ENCODE results near the gene PGF.

Gene PGF

DNA sequence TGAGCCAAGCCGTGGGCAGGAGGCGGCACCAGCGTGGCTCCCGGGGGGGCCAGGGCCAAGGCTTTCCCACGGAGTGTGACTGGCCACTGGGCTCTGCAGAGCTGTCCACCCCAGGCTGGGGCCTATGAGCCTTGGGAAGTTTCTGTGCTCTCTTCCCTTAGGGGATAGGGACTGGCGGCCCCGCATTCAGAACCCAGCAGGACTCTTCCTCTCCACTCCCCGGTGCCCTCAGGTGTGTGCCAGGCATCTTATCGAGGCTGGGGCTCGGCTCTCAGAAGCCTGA, 29.6 kb upstream of the PGF start:
- Histone ChIP-seq H3K27me3 (ENCODE audit: control insufficient read depth, insufficient read depth, low read length) (no peaks in the 10 kb centered on the region), H3K36me3 (ENCODE audit: control insufficient read depth, insufficient read depth, low read length) (no peaks in the 10 kb centered on the region), H3K9me3 (ENCODE audit: control insufficient read depth, insufficient read depth, low read depth, low read length) (no peaks in the 10 kb centered on the region), H3K9ac (ENCODE audit: low read length) (no peak overlapping the region), H3K4me1 (ENCODE audit: control insufficient read depth, insufficient read depth, low read length) (peaks cover 29% of the 10 kb centered on the region), H3K27ac (ENCODE audit: low read depth, low read length) (no peak overlapping the region), H3K4me3 (ENCODE audit: low read depth, low read length) (no peak overlapping the region)

DNA sequence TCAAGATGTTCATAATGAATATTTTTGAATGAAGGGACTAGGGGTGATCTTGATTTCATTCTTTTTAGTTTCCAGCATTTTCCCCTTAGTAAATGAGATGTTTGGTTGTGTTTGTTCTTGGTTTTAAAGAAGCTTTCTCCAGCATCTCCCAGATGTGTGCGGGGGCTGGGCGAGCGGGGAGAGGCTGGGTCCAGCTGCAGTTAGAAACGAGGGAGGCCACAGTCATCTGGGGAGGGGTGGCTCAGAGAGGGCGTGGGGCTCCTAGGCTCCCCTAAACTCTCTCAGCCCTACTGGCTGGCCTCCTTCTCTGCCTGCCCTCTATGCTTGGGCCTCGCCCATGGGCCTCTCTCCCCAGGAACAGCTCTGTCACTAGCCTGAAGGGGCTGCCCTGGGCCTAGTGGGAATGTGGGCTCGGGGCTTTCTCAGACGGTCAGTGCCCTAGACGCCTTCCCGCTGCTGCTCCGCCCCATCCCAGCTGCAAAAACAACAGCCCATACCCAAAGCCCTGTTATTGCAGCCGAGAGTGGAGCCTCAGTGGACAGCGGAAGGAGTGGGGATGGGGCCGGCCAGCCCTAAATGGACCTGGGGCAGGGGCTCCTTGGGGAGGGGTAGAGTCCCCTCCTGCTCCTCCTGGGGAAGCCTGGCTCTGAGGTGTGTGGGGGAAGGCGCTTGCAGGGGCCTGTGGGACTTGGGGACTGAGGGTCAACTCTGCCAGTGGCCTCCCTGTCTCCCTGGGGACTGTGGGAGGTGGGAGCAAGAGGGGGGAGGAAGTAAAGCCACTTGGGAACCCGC, 29.0 kb upstream of the PGF start:
- Histone ChIP-seq H3K27me3 (ENCODE audit: control insufficient read depth, insufficient read depth, low read length) (no peaks in the 10 kb centered on the region), H3K9me3 (ENCODE audit: control insufficient read depth, insufficient read depth, low read depth, low read length) (no peaks in the 10 kb centered on the region), H3K9ac (ENCODE audit: low read length) (no peak overlapping the region), H3K4me3 (ENCODE audit: low read depth, low read length) (no peak overlapping the region), H3K4me1 (ENCODE audit: control insufficient read depth, insufficient read depth, low read length) (peaks cover 35% of the 10 kb centered on the region), H3K27ac (ENCODE audit: low read depth, low read length) (no peak overlapping the region), H3K36me3 (ENCODE audit: control insufficient read depth, insufficient read depth, low read length) (no peaks in the 10 kb centered on the region)

DNA sequence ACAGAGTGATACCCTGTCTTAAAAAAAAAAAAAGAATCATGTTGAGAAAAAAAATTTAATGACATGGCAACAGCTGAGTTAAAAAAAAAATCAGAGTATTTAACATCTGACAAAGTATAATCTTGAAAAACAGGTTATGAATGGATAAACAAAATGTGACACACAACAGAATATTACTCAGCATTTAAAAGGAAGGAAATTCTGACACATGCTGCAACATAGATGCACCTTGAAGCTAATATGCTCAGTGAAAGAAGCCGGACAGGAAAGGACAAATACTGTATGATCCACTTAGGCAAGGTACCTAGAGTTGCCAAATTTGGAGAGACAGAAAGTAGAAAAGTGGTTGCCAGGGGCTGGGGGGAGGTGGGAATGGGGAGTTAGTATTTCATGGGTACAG, 27.9 kb upstream of the PGF start:
- Histone ChIP-seq H3K27ac (ENCODE audit: low read depth, low read length) (no peak overlapping the region), H3K9ac (ENCODE audit: low read length) (no peak overlapping the region)

DNA sequence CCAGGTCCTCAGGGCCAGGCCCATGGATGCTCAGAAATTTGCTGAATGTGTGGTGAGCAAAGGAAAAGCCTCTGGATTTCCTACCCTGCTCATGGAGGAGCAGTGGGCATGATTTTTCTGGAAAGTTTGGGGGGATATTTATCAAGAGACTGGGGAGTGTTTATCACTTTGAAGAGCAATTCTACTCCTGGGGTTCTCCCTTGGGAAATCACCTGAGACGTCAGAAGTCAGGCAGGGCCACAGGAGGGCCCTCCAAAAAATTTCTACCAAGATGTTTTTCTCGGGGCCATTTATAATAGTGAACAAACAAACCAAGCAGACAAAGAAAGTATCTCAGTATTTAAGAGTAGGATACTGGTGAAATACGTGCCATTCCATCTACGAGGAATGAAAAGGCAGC, 27.3 kb upstream of the PGF start:
- H3K4me3 ChIP-seq (ENCODE audit: low read depth, low read length): no peak overlapping the region
- no peak overlapping the region for H3K27ac ChIP-seq (ENCODE audit: low read depth, low read length)
- H3K9ac ChIP-seq (ENCODE audit: low read length): no peak overlapping the region
- no peaks in the 10 kb centered on the region for H3K9me3 ChIP-seq (ENCODE audit: control insufficient read depth, insufficient read depth, low read depth, low read length)
- peaks cover 52% of the 10 kb centered on the region for H3K4me1 ChIP-seq (ENCODE audit: control insufficient read depth, insufficient read depth, low read length)
- H3K36me3 ChIP-seq (ENCODE audit: control insufficient read depth, insufficient read depth, low read length): no peaks in the 10 kb centered on the region
- no peaks in the 10 kb centered on the region for H3K27me3 ChIP-seq (ENCODE audit: control insufficient read depth, insufficient read depth, low read length)

More for the DNA sequence above, 27.9 kb upstream of the PGF start:
- Histone ChIP-seq H3K27me3 (ENCODE audit: control insufficient read depth, insufficient read depth, low read length) (no peaks in the 10 kb centered on the region), H3K4me3 (ENCODE audit: low read depth, low read length) (no peak overlapping the region), H3K9me3 (ENCODE audit: control insufficient read depth, insufficient read depth, low read depth, low read length) (no peaks in the 10 kb centered on the region), H3K4me1 (ENCODE audit: control insufficient read depth, insufficient read depth, low read length) (peaks cover 45% of the 10 kb centered on the region), H3K36me3 (ENCODE audit: control insufficient read depth, insufficient read depth, low read length) (no peaks in the 10 kb centered on the region)

DNA sequence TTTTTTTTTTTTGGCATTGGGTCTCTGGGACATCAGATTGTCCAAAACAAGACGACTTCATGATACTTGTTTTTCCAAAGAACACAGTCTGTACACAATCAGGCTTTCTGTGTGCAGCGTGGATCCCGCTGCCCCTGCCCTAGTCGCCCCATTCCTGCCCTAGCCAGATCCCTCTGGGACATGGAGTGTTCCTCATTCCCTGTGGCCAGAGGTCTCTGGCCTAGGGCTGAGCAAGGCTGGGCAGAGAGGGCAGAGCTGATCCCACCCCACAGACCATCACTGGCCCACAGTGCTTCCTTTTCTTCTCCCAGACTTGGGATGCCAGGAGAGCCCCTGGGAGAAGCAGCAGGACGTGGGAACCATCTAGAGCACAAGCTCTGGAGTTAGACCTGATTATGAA, 26.4 kb upstream of the PGF start:
- no peaks in the 10 kb centered on the region for H3K36me3 ChIP-seq (ENCODE audit: control insufficient read depth, insufficient read depth, low read length)
- no peak overlapping the region for H3K27ac ChIP-seq (ENCODE audit: low read depth, low read length)
- no peak overlapping the region for H3K9ac ChIP-seq (ENCODE audit: low read length)
- no peaks in the 10 kb centered on the region for H3K27me3 ChIP-seq (ENCODE audit: control insufficient read depth, insufficient read depth, low read length)
- peaks cover 56% of the 10 kb centered on the region for H3K4me1 ChIP-seq (ENCODE audit: control insufficient read depth, insufficient read depth, low read length)
- H3K9me3 ChIP-seq (ENCODE audit: control insufficient read depth, insufficient read depth, low read depth, low read length): no peaks in the 10 kb centered on the region
- no peak overlapping the region for H3K4me3 ChIP-seq (ENCODE audit: low read depth, low read length)

DNA sequence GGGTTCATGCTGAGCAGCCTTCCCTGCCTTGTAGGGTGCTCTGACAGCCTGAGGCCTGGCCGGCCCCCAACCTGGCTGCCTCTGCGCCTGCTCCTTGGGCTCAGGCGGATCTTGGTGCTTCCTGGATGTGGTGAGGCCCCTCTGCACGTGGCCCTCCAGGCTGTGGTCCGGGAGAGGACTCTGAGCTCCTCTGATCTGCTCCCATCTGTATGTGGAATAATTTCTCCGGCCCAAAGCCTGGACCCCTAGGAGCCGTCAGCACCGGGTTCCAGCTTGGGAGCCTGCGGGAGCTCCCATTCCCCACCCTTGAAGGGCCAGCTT, 26.0 kb upstream of the PGF start:
- Histone ChIP-seq H3K9ac (ENCODE audit: low read length) (peak overlapping the region; percentile 52), H3K36me3 (ENCODE audit: control insufficient read depth, insufficient read depth, low read length) (no peaks in the 10 kb centered on the region), H3K4me1 (ENCODE audit: control insufficient read depth, insufficient read depth, low read length) (peaks cover 56% of the 10 kb centered on the region), H3K27me3 (ENCODE audit: control insufficient read depth, insufficient read depth, low read length) (no peaks in the 10 kb centered on the region), H3K4me3 (ENCODE audit: low read depth, low read length) (no peak overlapping the region), H3K27ac (ENCODE audit: low read depth, low read length) (no peak overlapping the region), H3K9me3 (ENCODE audit: control insufficient read depth, insufficient read depth, low read depth, low read length) (no peaks in the 10 kb centered on the region)

DNA sequence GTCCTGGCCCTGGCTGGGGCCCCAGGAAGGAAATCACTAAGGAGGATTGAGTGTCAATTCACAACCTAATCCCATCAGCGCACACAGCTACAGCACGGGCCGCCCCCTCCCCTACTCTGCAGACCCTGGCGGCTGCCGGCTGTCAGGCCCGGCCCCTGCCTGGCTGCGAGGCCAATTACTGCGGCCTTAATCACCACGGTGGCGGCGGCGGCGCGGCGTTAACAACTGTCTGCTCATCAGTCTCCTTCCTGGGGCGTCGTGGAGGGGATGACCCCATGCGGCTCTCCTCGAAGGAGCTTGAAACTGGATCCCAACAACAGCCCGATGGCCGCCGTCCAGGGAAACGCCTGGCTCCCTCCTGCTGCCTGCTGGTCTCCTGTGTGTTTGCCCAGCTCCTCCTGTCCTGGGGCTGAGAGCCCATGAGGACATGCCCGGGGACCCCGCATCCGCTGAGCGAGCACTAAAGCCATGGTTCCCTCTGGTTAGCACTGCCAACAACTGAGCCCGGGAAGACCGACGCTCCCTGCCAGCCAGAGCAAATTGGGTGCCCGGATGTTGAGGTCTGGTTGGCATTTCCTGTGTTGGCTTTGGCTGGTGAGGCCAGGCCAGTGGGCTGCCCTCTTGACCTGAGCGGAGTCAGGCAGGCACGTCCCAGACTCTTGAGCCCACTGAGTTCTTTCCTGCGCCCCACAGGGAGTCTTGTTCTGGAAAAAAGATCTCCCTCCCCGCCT, 25.5 kb upstream of the PGF start:
- H3K4me1 ChIP-seq (ENCODE audit: control insufficient read depth, insufficient read depth, low read length): peaks cover 56% of the 10 kb centered on the region
- H3K27ac ChIP-seq (ENCODE audit: low read depth, low read length): no peak overlapping the region; the same call in 1 of the 2 replicates
- H3K4me3 ChIP-seq (ENCODE audit: low read depth, low read length): no peak overlapping the region
- H3K9me3 ChIP-seq (ENCODE audit: control insufficient read depth, insufficient read depth, low read depth, low read length): no peaks in the 10 kb centered on the region
- peak overlapping the region; percentile 52 for H3K9ac ChIP-seq (ENCODE audit: low read length)
- no peaks in the 10 kb centered on the region for H3K36me3 ChIP-seq (ENCODE audit: control insufficient read depth, insufficient read depth, low read length)
- H3K27me3 ChIP-seq (ENCODE audit: control insufficient read depth, insufficient read depth, low read length): no peaks in the 10 kb centered on the region

DNA sequence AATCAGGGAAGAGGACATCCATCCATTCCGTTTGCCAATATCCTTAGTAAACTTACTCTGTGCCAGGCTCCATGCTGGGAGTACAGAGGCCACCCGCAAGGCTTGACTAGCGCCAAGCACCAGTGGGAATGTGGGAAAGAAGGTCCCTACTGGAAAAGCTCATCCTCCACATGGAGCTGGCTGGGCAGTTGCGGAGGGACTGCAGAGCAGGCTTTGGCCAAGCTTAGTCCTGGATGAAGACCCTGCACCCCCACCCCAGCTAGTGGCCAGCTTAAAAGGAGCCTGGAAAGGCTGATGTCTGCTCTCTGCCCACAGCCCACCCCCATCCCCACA, 25.0 kb upstream of the PGF start:
- Histone ChIP-seq H3K27ac (ENCODE audit: low read depth, low read length) (no peak overlapping the region), H3K4me1 (ENCODE audit: control insufficient read depth, insufficient read depth, low read length) (peaks cover 55% of the 10 kb centered on the region), H3K4me3 (ENCODE audit: low read depth, low read length) (no peak overlapping the region), H3K36me3 (ENCODE audit: control insufficient read depth, insufficient read depth, low read length) (no peaks in the 10 kb centered on the region), H3K9ac (ENCODE audit: low read length) (peak overlapping the region; percentile 7), H3K27me3 (ENCODE audit: control insufficient read depth, insufficient read depth, low read length) (no peaks in the 10 kb centered on the region), H3K9me3 (ENCODE audit: control insufficient read depth, insufficient read depth, low read depth, low read length) (no peaks in the 10 kb centered on the region)

DNA sequence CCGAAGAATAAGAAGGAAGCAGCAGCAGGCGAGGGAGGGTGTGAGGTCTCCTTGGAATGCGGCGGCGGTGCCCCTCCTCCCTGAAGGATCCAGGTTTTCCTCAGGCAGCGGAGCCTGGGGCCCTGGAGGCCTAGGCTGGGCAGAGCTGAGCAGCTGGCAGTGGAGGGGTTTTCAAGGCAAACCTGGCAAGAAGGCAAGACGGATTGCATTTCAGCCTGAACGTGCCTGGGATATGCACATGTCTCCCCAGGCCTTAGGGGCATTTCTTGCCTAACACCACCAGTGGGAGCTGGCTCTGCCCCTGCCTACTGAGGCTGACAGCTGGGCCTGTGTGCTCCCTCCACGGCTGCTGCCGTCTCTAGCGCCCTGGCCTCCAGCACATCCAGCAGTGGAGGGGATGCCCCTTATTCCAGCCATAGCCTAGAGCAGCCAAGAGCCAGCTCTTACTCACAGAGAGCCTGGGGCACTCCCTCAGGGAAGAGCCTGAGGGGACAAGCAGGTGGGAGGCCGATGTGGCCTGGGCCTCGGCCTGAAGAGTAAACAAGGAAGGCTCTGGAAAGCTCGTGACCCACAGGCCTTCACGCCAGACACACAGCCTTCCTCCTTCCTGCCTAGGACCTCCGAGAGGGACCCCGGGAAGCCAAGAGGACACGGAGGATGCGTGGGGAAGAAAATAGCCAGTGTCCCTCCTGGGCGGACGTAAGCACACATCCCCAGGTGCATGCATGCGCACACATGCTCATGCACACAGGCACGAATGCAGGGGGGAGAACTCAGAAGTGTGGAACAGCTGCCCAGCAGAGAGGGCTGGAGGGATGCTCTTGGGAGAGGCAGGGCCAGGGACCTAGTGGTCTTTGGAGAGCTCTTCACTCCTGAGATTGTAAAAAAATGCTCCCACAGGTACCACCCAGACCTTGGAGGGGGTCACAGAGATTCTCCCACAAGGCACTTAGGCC, 24.3 kb upstream of the PGF start:
- Histone ChIP-seq H3K9ac (ENCODE audit: low read length) (peak overlapping the region; percentile 54), H3K4me3 (ENCODE audit: low read depth, low read length) (no peak overlapping the region; the same call in 1 of the 2 replicates), H3K9me3 (ENCODE audit: control insufficient read depth, insufficient read depth, low read depth, low read length) (no peaks in the 10 kb centered on the region), H3K27ac (ENCODE audit: low read depth, low read length) (no peak overlapping the region; the same call in 1 of the 2 replicates), H3K27me3 (ENCODE audit: control insufficient read depth, insufficient read depth, low read length) (no peaks in the 10 kb centered on the region), H3K36me3 (ENCODE audit: control insufficient read depth, insufficient read depth, low read length) (no peaks in the 10 kb centered on the region), H3K4me1 (ENCODE audit: control insufficient read depth, insufficient read depth, low read length) (peaks cover 50% of the 10 kb centered on the region)

DNA sequence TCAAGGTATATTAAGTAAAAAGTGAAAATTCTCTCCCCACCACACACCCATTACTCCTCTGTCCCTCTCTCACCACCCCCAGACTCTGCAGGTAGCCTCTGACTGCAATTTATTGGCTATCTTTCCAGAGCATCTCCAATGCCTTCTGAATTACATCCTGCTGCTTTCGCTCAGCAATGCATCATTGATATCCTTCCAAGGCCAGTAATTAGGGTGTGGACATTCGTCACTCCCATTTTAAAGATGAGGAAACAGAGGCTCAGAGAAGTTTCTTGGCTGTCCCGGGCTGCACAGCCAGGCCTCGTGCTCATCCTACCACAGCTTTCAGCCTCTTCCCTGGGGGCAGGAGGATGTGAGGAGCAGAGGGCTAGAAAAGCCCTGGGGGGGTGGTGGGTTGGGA, 23.6 kb upstream of the PGF start:
- H3K36me3 ChIP-seq (ENCODE audit: control insufficient read depth, insufficient read depth, low read length): no peaks in the 10 kb centered on the region
- H3K27ac ChIP-seq (ENCODE audit: low read depth, low read length): no peak overlapping the region; the same call in 1 of the 2 replicates
- H3K9ac ChIP-seq (ENCODE audit: low read length): peak overlapping the region; percentile 53
- H3K4me1 ChIP-seq (ENCODE audit: control insufficient read depth, insufficient read depth, low read length): peaks cover 50% of the 10 kb centered on the region
- H3K4me3 ChIP-seq (ENCODE audit: low read depth, low read length): no peak overlapping the region
- no peaks in the 10 kb centered on the region for H3K9me3 ChIP-seq (ENCODE audit: control insufficient read depth, insufficient read depth, low read depth, low read length)
- H3K27me3 ChIP-seq (ENCODE audit: control insufficient read depth, insufficient read depth, low read length): no peaks in the 10 kb centered on the region

Data from HUES6 (cell line).